ENCODE results near the gene MUS81. TPM values are rescaled to one million over a fixed set of nuclear protein-coding genes. Genes with fewer than 3 reads are reported as not detected.

Gene MUS81
- total and polyA plus RNA-seq, 2 of the 13 experiments (the other 11 are each of a cell fraction or from before 2014, with no cell fraction given) = 25.6 to 30.2 TPM

DNA sequence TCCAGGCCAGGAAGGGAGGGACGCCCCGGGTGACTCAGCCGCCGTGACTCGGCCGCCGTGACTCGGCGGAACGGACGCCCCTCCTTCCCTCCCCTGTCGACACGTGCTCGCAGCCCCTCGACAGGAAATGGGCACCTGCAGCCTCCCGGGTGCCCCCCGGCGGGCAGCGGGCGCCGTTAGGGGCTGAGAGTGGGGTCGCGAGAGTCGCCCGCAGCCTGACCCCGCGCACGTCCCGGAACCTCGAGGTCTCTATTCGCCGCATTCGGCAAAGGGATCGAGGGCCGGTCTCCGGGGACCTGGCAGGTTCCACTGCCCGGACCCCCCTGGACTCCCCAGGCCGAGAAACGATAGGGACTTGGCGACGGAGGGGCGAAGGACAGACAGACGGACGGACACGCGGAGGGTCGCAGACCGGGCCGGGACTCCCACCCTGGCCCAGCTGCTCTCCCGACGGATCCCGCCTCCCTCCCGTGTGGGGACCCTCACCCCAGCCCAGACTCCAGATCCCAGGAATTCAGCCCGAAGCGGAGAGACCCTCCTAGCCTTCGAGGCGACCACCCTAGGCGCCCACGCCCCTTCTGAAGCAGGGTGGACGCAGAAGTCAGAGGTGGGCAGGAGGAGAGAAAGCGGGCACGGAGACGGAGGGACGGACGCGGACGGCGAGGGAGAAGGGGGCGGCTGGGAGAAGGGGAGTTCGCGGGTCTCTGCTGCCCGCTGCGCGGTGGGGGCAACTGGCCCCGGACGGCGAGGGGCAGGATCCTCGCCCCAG, 39.3 kb downstream of the MUS81 start (continued):
- TF ChIP-seq, protein P1, sequence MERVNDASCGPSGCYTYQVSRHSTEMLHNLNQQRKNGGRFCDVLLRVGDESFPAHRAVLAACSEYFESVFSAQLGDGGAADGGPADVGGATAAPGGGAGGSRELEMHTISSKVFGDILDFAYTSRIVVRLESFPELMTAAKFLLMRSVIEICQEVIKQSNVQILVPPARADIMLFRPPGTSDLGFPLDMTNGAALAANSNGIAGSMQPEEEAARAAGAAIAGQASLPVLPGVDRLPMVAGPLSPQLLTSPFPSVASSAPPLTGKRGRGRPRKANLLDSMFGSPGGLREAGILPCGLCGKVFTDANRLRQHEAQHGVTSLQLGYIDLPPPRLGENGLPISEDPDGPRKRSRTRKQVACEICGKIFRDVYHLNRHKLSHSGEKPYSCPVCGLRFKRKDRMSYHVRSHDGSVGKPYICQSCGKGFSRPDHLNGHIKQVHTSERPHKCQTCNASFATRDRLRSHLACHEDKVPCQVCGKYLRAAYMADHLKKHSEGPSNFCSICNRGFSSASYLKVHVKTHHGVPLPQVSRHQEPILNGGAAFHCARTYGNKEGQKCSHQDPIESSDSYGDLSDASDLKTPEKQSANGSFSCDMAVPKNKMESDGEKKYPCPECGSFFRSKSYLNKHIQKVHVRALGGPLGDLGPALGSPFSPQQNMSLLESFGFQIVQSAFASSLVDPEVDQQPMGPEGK (CRISPR knock-in tag; IDR thresholded peaks at IDR 0.05) = peak; percentile 69
- TF ChIP-seq HNRNPH1 (optimal IDR thresholded peaks at IDR 0.05; ENCODE audit: low read depth, low read length) (no peak), ZNF501 (CRISPR knock-in tag; IDR thresholded peaks at IDR 0.05) (peak; percentile 81; the same call in 1 of the 2 replicates), ZNF550 (CRISPR knock-in tag; IDR thresholded peaks at IDR 0.05; ENCODE audit: borderline replicate concordance) (no peak), MLLT10 (CRISPR knock-in tag; IDR thresholded peaks at IDR 0.05) (no peak), STAG1 (CRISPR knock-in tag; IDR thresholded peaks at IDR 0.05) (no peak), RORA (CRISPR knock-in tag; IDR thresholded peaks at IDR 0.05) (no peak), ZFAT (CRISPR knock-in tag; conservative IDR thresholded peaks at IDR 0.05) (no peak), ZFP90 (CRISPR knock-in tag; IDR thresholded peaks at IDR 0.05; ENCODE audit: borderline replicate concordance) (peak; percentile 43; the same call in 1 of the 2 replicates), BRD4 (CRISPR knock-in tag; IDR thresholded peaks at IDR 0.05) (0 out of 2 replicates have a peak, but pooled peaks have one; percentile 19), ZNF260 (CRISPR knock-in tag; IDR thresholded peaks at IDR 0.05; ENCODE audit: borderline replicate concordance, low read depth) (no peak), ZNF607 (CRISPR knock-in tag; IDR thresholded peaks at IDR 0.05; ENCODE audit: borderline replicate concordance) (no peak; the same call in 1 of the 2 replicates), ZNF343 (CRISPR knock-in tag; IDR thresholded peaks at IDR 0.05) (no peak), MED13 (CRISPR knock-in tag; IDR thresholded peaks at IDR 0.05) (no peak), HOXA5 (CRISPR knock-in tag; IDR thresholded peaks at IDR 0.05) (no peak), PAF1 (CRISPR knock-in tag; IDR thresholded peaks at IDR 0.05) (no peak), EHMT2 (IDR thresholded peaks at IDR 0.05; ENCODE audit: borderline replicate concordance, low read depth, low read length) (no peak), SP5 (CRISPR knock-in tag; IDR thresholded peaks at IDR 0.05; ENCODE audit: borderline replicate concordance, low read depth) (no peak; the same call in 1 of the 2 replicates), ZNF33B (CRISPR knock-in tag; IDR thresholded peaks at IDR 0.05) (no peak), REXO4 (CRISPR knock-in tag; IDR thresholded peaks at IDR 0.05; ENCODE audit: borderline replicate concordance) (no peak; the same call in 1 of the 2 replicates), ZBTB38 (CRISPR knock-in tag; IDR thresholded peaks at IDR 0.05) (0 out of 2 replicates have a peak, but pooled peaks have one; percentile 27), ZNF570 (CRISPR knock-in tag; IDR thresholded peaks at IDR 0.05; ENCODE audit: borderline replicate concordance) (no peak), SMAD9 (CRISPR knock-in tag; IDR thresholded peaks at IDR 0.05) (0 out of 2 replicates have a peak, but pooled peaks have one; percentile 16), AKAP8 (CRISPR knock-in tag; IDR thresholded peaks at IDR 0.05) (no peak)
- TF ChIP-seq, protein P2, sequence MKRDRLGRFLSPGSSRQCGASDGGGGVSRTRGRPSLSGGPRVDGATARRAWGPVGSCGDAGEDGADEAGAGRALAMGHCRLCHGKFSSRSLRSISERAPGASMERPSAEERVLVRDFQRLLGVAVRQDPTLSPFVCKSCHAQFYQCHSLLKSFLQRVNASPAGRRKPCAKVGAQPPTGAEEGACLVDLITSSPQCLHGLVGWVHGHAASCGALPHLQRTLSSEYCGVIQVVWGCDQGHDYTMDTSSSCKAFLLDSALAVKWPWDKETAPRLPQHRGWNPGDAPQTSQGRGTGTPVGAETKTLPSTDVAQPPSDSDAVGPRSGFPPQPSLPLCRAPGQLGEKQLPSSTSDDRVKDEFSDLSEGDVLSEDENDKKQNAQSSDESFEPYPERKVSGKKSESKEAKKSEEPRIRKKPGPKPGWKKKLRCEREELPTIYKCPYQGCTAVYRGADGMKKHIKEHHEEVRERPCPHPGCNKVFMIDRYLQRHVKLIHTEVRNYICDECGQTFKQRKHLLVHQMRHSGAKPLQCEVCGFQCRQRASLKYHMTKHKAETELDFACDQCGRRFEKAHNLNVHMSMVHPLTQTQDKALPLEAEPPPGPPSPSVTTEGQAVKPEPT (CRISPR knock-in tag; IDR thresholded peaks at IDR 0.05; ENCODE audit: low read depth) = no peak
- TF ChIP-seq, protein P3, sequence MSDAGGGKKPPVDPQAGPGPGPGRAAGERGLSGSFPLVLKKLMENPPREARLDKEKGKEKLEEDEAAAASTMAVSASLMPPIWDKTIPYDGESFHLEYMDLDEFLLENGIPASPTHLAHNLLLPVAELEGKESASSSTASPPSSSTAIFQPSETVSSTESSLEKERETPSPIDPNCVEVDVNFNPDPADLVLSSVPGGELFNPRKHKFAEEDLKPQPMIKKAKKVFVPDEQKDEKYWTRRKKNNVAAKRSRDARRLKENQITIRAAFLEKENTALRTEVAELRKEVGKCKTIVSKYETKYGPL (CRISPR knock-in tag; IDR thresholded peaks at IDR 0.05) = no peak

Measured in HepG2 (cell line).